Measurements from ENCODE around the gene PRG2.
"Not testable (repeated sequence)": the region's sequence is repeated elsewhere in the genome, so short reads cannot be mapped to it uniquely, and the experiment has no call there.

PRG2 gene

GRCh38 chr11:57364851-57365660, 25.4 kb downstream of the PRG2 start:
- H3K4me1 ChIP-seq (ENCODE audit: insufficient read depth, low read length) = peaks cover 10% of the 10 kb centered on the region
- no peaks in the 10 kb centered on the region for H3K36me3 ChIP-seq (ENCODE audit: insufficient read depth, low read length)
- H2AFZ ChIP-seq (ENCODE audit: low read depth, low read length) = no peak overlapping the region
- H3K27me3 ChIP-seq (ENCODE audit: insufficient read depth, low read length) = peaks cover 4% of the 10 kb centered on the region
- no peaks in the 10 kb centered on the region for H3K9me3 ChIP-seq (ENCODE audit: low read length)
- no peak overlapping the region for H3K4me3 ChIP-seq (ENCODE audit: low read length)

GRCh38 chr11:57363131-57364080, 27.0 kb downstream of the PRG2 start:
- no peaks in the 10 kb centered on the region for H3K36me3 ChIP-seq (ENCODE audit: insufficient read depth, low read length)
- peaks cover 10% of the 10 kb centered on the region for H3K4me1 ChIP-seq (ENCODE audit: insufficient read depth, low read length)
- H3K9me3 ChIP-seq (ENCODE audit: low read length) = no peaks in the 10 kb centered on the region
- no peak overlapping the region for H2AFZ ChIP-seq (ENCODE audit: low read depth, low read length)
- no peak overlapping the region for H3K4me3 ChIP-seq (ENCODE audit: low read length)
- peaks cover 4% of the 10 kb centered on the region for H3K27me3 ChIP-seq (ENCODE audit: insufficient read depth, low read length)

GRCh38 chr11:57361926-57362325, 28.5 kb downstream of the PRG2 start:
- Histone ChIP-seq H2AFZ (ENCODE audit: low read depth, low read length) (no peak overlapping the region), H3K4me1 (ENCODE audit: insufficient read depth, low read length) (peaks cover 10% of the 10 kb centered on the region), H3K4me3 (ENCODE audit: low read length) (no peak overlapping the region), H3K36me3 (ENCODE audit: insufficient read depth, low read length) (no peaks in the 10 kb centered on the region), H3K9me3 (ENCODE audit: low read length) (no peaks in the 10 kb centered on the region), H3K27me3 (ENCODE audit: insufficient read depth, low read length) (peaks cover 4% of the 10 kb centered on the region)

DNA sequence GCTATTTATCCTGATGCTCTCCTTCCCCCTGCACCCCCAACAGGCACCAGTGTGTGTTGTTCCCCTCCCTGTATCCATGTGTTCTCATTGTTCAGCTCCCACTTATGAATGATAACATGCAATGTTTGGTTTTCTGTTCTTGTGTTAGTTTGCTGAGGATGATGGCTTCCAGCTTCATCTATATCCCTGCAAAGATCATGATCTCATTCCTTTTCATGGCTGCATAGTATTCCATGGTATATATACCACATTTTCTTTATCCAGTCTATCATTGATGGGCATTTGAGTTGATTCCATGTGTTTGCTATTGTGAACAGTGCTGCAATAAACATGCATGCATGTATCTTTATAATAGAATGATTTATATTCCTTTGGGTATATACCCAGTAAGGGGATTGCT, 29.0 kb downstream of the PRG2 start:
- H3K4me3 ChIP-seq (ENCODE audit: low read length); H3K27me3 ChIP-seq (ENCODE audit: insufficient read depth, low read length); H3K9me3 ChIP-seq (ENCODE audit: low read length); H3K36me3 ChIP-seq (ENCODE audit: insufficient read depth, low read length); H2AFZ ChIP-seq (ENCODE audit: low read depth, low read length): not testable (repeated sequence)
- peaks cover 10% of the 10 kb centered on the region for H3K4me1 ChIP-seq (ENCODE audit: insufficient read depth, low read length)

DNA sequence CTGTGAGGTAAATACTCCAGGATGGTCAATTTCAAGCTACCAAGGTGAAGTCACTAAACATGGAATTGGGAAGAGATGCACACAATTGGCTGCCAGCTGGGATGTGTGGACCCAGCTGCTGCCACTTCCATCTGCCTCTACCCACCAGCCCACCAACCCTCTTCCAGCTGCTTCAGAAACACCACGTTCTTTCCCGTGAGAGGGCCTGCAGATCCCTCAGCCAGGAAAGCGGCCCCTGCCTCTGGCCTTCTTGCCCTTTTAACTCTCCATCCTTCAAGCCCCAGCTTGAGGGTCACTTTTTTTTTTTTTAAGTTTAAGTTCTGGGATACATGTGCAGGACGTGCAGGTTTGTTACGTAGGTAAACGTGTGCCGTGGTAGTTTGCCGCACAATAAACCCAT, 29.5 kb downstream of the PRG2 start:
- Histone ChIP-seq H3K4me3 (ENCODE audit: low read length) (no peak overlapping the region), H3K9me3 (ENCODE audit: low read length) (no peaks in the 10 kb centered on the region)

GRCh38 chr11:57359896-57360690, 30.4 kb downstream of the PRG2 start:
- peaks cover 1% of the 10 kb centered on the region for H3K4me1 ChIP-seq (ENCODE audit: insufficient read depth, low read length)
- H3K36me3 ChIP-seq (ENCODE audit: insufficient read depth, low read length) = no peaks in the 10 kb centered on the region
- peaks cover 4% of the 10 kb centered on the region for H3K27me3 ChIP-seq (ENCODE audit: insufficient read depth, low read length)
- H2AFZ ChIP-seq (ENCODE audit: low read depth, low read length) = no peak overlapping the region
- H3K9me3 ChIP-seq (ENCODE audit: low read length) = no peaks in the 10 kb centered on the region
- no peak overlapping the region for H3K4me3 ChIP-seq (ENCODE audit: low read length)

More for the DNA sequence above, 29.5 kb downstream of the PRG2 start:
- Histone ChIP-seq H3K4me1 (ENCODE audit: insufficient read depth, low read length) (peaks cover 10% of the 10 kb centered on the region), H3K36me3 (ENCODE audit: insufficient read depth, low read length) (no peaks in the 10 kb centered on the region), H2AFZ (ENCODE audit: low read depth, low read length) (no peak overlapping the region), H3K27me3 (ENCODE audit: insufficient read depth, low read length) (peaks cover 4% of the 10 kb centered on the region)

DNA sequence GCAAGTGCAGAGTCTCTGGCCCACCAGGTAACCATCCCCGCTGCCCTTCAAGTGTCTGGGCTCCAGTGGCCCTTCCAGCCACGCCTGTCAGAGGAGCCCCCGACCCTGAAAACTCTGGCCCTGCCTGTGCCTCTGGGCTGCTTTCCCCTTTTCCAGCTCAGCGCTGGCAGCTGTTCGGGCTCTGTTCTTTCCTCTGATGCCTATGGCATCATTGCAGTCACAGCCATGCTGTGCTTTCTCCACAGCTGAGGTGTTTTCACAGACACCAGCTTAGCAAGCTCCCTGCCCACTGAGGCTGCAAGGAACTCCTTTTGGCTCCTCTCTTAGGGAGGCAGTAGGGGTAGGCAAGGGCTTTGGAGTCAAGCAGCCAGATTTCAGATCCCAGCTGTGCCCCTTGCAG, 31.1 kb downstream of the PRG2 start:
- peaks cover 2% of the 10 kb centered on the region for H3K4me1 ChIP-seq (ENCODE audit: insufficient read depth, low read length)
- H2AFZ ChIP-seq (ENCODE audit: low read depth, low read length) = no peak overlapping the region
- no peak overlapping the region for H3K4me3 ChIP-seq (ENCODE audit: low read length)
- H3K27me3 ChIP-seq (ENCODE audit: insufficient read depth, low read length) = peaks cover 4% of the 10 kb centered on the region
- H3K9me3 ChIP-seq (ENCODE audit: low read length) = no peaks in the 10 kb centered on the region
- H3K36me3 ChIP-seq (ENCODE audit: insufficient read depth, low read length) = no peaks in the 10 kb centered on the region

DNA sequence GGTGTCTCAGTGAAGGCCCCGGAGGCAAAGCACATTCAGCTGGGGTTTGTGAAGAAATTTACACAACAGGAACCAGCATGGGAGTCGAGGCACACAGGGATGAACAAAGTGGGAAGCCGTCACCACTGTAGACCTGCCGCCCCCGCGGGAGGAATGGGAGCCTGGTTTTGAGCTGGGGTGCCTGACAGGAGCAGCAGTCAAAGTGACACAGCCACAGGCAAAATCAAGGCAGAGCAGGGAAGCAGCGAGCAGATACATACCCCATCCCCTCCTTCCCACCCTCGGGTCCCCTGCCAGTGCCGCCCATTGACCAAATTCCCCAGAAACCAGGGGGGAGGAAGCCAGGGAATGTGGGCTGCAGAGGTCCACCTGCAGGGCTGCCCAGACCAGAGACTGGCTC, 31.5 kb downstream of the PRG2 start:
- H3K4me3 ChIP-seq (ENCODE audit: low read length) = no peak overlapping the region
- H3K4me1 ChIP-seq (ENCODE audit: insufficient read depth, low read length) = peaks cover 5% of the 10 kb centered on the region
- H3K9me3 ChIP-seq (ENCODE audit: low read length) = no peaks in the 10 kb centered on the region
- H3K27me3 ChIP-seq (ENCODE audit: insufficient read depth, low read length) = peaks cover 4% of the 10 kb centered on the region
- no peaks in the 10 kb centered on the region for H3K36me3 ChIP-seq (ENCODE audit: insufficient read depth, low read length)
- H2AFZ ChIP-seq (ENCODE audit: low read depth, low read length) = no peak overlapping the region

- H3K27me3 ChIP-seq (ENCODE audit: insufficient read depth, low read length) = peaks cover 4% of the 10 kb centered on the region
- H2AFZ ChIP-seq (ENCODE audit: low read depth, low read length) = no peak overlapping the region
- H3K9me3 ChIP-seq (ENCODE audit: low read length) = no peaks in the 10 kb centered on the region
- no peaks in the 10 kb centered on the region for H3K36me3 ChIP-seq (ENCODE audit: insufficient read depth, low read length)
- H3K4me1 ChIP-seq (ENCODE audit: insufficient read depth, low read length) = peaks cover 9% of the 10 kb centered on the region
- no peak overlapping the region for H3K4me3 ChIP-seq (ENCODE audit: low read length)
These were observed 31.9 kb downstream of the PRG2 start for GRCh38 chr11:57358543-57358961.

- Histone ChIP-seq H3K4me3 (ENCODE audit: low read length) (no peak overlapping the region), H3K27me3 (ENCODE audit: insufficient read depth, low read length) (no peaks in the 10 kb centered on the region), H3K9me3 (ENCODE audit: low read length) (no peaks in the 10 kb centered on the region), H3K36me3 (ENCODE audit: insufficient read depth, low read length) (no peaks in the 10 kb centered on the region), H2AFZ (ENCODE audit: low read depth, low read length) (no peak overlapping the region), H3K4me1 (ENCODE audit: insufficient read depth, low read length) (peaks cover 16% of the 10 kb centered on the region)
These were observed 32.6 kb downstream of the PRG2 start for GRCh38 chr11:57357856-57358255.

GRCh38 chr11:57357310-57357709, 33.1 kb downstream of the PRG2 start:
- Histone ChIP-seq H3K9me3 (ENCODE audit: low read length) (no peaks in the 10 kb centered on the region), H3K36me3 (ENCODE audit: insufficient read depth, low read length) (no peaks in the 10 kb centered on the region), H3K4me1 (ENCODE audit: insufficient read depth, low read length) (peaks cover 20% of the 10 kb centered on the region), H2AFZ (ENCODE audit: low read depth, low read length) (no peak overlapping the region), H3K4me3 (ENCODE audit: low read length) (no peak overlapping the region), H3K27me3 (ENCODE audit: insufficient read depth, low read length) (no peaks in the 10 kb centered on the region)

DNA sequence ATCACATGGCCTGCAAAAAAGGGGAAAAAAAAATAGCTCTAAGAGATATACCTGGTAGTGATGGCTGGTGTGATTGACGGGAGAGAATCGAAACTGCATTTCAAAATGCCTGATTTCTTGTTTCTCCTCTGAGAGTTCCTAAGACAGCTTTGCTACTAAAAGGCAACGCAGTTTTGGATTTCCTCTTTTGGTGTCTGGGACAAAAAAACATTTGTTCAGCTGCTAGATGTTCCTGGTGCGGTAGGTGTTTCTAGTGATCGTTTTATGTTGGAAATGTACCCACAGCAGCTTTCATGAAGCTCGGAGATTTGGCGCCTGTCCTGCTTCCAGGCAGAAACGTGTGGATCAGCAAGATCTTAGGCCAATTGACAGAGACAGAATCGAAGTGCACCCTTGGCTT, 34.2 kb downstream of the PRG2 start:
- peaks cover 20% of the 10 kb centered on the region for H3K4me1 ChIP-seq (ENCODE audit: insufficient read depth, low read length)
- no peaks in the 10 kb centered on the region for H3K9me3 ChIP-seq (ENCODE audit: low read length)
- H3K27me3 ChIP-seq (ENCODE audit: insufficient read depth, low read length) = no peaks in the 10 kb centered on the region
- H3K36me3 ChIP-seq (ENCODE audit: insufficient read depth, low read length) = no peaks in the 10 kb centered on the region
- H3K4me3 ChIP-seq (ENCODE audit: low read length) = no peak overlapping the region
- no peak overlapping the region for H2AFZ ChIP-seq (ENCODE audit: low read depth, low read length)

Data from neuron (in vitro differentiated cells).